ENCODE results near the gene FAM234B. TPM values are rescaled to one million over a fixed set of nuclear protein-coding genes. Genes with fewer than 3 reads are reported as not detected.

The FAM234B gene
- total and polyA plus RNA-seq, 2 of the 8 experiments (the other 6 are each of a cell fraction or from before 2014, with no cell fraction given) = 12.5 to 29.1 TPM

DNA sequence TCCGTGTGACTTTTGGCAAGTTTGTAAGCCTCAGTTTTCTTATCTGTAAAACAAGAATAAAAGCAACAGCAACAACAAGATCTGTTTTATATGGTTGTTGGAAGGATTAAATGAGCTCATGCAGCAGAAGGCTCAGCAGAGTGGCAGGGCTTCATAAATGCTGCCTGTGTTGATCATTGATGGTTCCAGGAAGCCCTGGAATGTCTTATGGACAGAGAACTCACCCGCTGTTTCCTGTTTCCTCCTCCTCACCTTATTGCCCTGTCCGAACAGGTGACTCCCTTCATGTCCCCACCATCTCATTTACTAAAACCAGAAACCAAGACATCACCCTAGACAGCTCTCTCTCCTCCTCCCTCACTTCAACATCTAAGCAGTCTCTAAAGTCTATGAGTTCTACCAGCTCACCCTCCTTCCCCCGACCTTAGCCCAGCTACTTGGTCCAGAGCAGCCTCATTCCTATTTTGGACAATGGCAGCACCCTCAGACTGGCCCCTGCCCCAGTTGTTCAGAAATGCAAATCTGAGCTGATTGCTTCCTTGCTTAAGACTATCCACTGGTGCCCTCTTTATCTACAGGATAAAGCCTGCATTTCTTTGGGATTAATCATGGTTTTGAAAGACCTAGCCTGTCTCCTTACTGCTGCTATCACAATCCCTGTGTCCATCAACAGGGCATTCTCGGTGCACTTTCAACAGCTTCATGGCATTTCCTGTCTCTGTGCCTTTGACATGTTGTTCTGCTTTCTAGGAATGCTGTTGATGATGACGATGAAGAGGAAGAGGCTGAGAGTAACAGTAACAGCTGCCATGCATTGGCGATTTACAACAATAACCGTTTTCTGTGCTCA lies 80.7 kb downstream of the FAM234B start (continued):
- TF ChIP-seq, protein P1, sequence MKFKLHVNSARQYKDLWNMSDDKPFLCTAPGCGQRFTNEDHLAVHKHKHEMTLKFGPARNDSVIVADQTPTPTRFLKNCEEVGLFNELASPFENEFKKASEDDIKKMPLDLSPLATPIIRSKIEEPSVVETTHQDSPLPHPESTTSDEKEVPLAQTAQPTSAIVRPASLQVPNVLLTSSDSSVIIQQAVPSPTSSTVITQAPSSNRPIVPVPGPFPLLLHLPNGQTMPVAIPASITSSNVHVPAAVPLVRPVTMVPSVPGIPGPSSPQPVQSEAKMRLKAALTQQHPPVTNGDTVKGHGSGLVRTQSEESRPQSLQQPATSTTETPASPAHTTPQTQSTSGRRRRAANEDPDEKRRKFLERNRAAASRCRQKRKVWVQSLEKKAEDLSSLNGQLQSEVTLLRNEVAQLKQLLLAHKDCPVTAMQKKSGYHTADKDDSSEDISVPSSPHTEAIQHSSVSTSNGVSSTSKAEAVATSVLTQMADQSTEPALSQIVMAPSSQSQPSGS (IDR thresholded peaks at IDR 0.05; ENCODE audit: low read length) = no peak
- TF ChIP-seq RXRA (IDR thresholded peaks at IDR 0.05; ENCODE audit: insufficient read depth, low read depth, low read length) = no peak
- no peak for TF ChIP-seq ASH2L (IDR thresholded peaks at IDR 0.05; ENCODE audit: low read length)
- no peak for TF ChIP-seq POLR2AphosphoS5 (IDR thresholded peaks at IDR 0.05; ENCODE audit: low read depth, low read length)
- TF ChIP-seq TCF12 (IDR thresholded peaks at IDR 0.05; ENCODE audit: low read depth, low read length) = no peak
- no peak for TF ChIP-seq BRCA1 (IDR thresholded peaks at IDR 0.05; ENCODE audit: low read depth, low read length)
- TF ChIP-seq CREB1 (IDR thresholded peaks at IDR 0.05) = no peak
- TF ChIP-seq SRF (IDR thresholded peaks at IDR 0.05; ENCODE audit: low read depth, low read length) = no peak
- TF ChIP-seq ZNF274 (IDR thresholded peaks at IDR 0.05; ENCODE audit: borderline replicate concordance, extremely low read depth, low read length) = no peak
